Caco-2 (cell line): ENCODE results near the gene CWC15. TPM values are rescaled to one million over a fixed set of nuclear protein-coding genes. Genes with fewer than 3 reads are reported as not detected.

Experiments used
- BruUV-seq: library from RNA; stranded (reverse); fragments of 400-500 nt; replicated peaks from 2 replicates; lab custom pipeline; 2021; lab: Mats Ljungman, UMichigan
- CTCF ChIA-PET: fragments of 300-600 bp; sonication (Branson Sonifier 250); formaldehyde crosslinking; loops from one replicate; lab custom pipeline; 2022; ENCODE audit warnings: antibody characterized with exemption; lab: Charles Lee
- POLR2A ChIA-PET: fragments of 300-600 bp; sonication (Branson Sonifier 250); formaldehyde crosslinking; loops from one replicate; lab custom pipeline; 2022; ENCODE audit warnings: antibody characterized with exemption; lab: Charles Lee
- DNase-seq, 2 experiments: peaks; one replicate each; pipeline versions ENCODE4 v3.0.0 to v3.0.0-alpha.2; 2020 to 2022
- H3K27me3 ChIP-seq: replicated peaks from 2 replicates; pipeline ENCODE4 v1.6.0; 2011; ENCODE audit warnings: low read length; ENCODE audit not compliant: control insufficient read depth, insufficient read depth
- H3K36me3 ChIP-seq: 2 replicates; pipeline ENCODE4 v1.5.1; 2011; ENCODE audit warnings: low read length; ENCODE audit not compliant: control insufficient read depth, insufficient read depth
- H3K4me1 ChIP-seq: fragments of 250-450 bp; sonication (Bioruptor Pico); 2 replicates; pipeline ENCODE4 v1.5.1; 2020; ENCODE audit warnings: mild to moderate bottlenecking
- H3K4me3 ChIP-seq: 2 replicates; pipeline ENCODE4 v1.5.1; 2011; ENCODE audit warnings: low read depth, mild to moderate bottlenecking, control low read depth, low read length
- H3K9me3 ChIP-seq: fragments of 250-450 bp; sonication (Bioruptor Pico); 2 replicates; pipeline ENCODE4 v1.5.1; 2020; ENCODE audit warnings: mild to moderate bottlenecking, moderate library complexity
- H3K27ac Mint-ChIP-seq: one replicate; pipeline ENCODE4 v1.8.0; 2022; ENCODE audit warnings: mixed read lengths; ENCODE audit not compliant: unreplicated experiment
- H3K27me3 Mint-ChIP-seq: one replicate; pipeline ENCODE4 v1.8.0; 2022; ENCODE audit warnings: mixed read lengths; ENCODE audit not compliant: insufficient read depth, unreplicated experiment
- H3K36me3 Mint-ChIP-seq: one replicate; pipeline ENCODE4 v1.8.0; 2022; ENCODE audit warnings: mild to moderate bottlenecking, mixed read lengths; ENCODE audit not compliant: insufficient read depth, unreplicated experiment
- H3K4me1 Mint-ChIP-seq: one replicate; pipeline ENCODE4 v1.8.0; 2022; ENCODE audit warnings: low read depth, mixed read lengths; ENCODE audit not compliant: unreplicated experiment
- H3K4me3 Mint-ChIP-seq: one replicate; pipeline ENCODE4 v1.8.0; 2022; ENCODE audit warnings: mild to moderate bottlenecking, moderate library complexity, mixed read lengths; ENCODE audit not compliant: unreplicated experiment
- H3K9me3 Mint-ChIP-seq: one replicate; pipeline ENCODE4 v1.8.0; 2022; ENCODE audit warnings: mixed read lengths; ENCODE audit not compliant: unreplicated experiment
- intact Hi-C: fragments of 100-400 bp; cut with micrococcal nuclease; formaldehyde crosslinking; loops from one replicate; pipeline ENCODE4 v1.10.0; 2022; ENCODE audit not compliant: unreplicated experiment
- total RNA-seq: library from RNA; stranded (reverse); gene quantifications from 2 replicates; pipeline ENCODE4 v1.2.3, GENCODE V29; 2022
- TF ChIP-seq, protein P1 (sequence below), 2 experiments: fragments of 200-600 bp in 1 of 2; IDR thresholded peaks; 1 replicate in 1 of 2; 2 replicates in 1 of 2; pipeline versions ENCODE4 v1.5.1 to v1.8.0; 2011 to 2022; ENCODE audit warnings: antibody characterized with exemption in 1 of 2, control low read depth in 1 of 2, inconsistent platforms in 1 of 2, low read depth in 1 of 2, low read length in 1 of 2, mild to moderate bottlenecking in 1 of 2, moderate library complexity in 1 of 2; ENCODE audit not compliant: insufficient read depth in 1 of 2, severe bottlenecking in 1 of 2, unreplicated experiment in 1 of 2

The CWC15 gene
- total RNA-seq, 1 experiment from 2014 or later: 137 TPM

- Mint-ChIP-seq H3K36me3 (peaks cover 74% of the 10 kb centered on the region), H3K9me3 (no peaks in the 10 kb centered on the region), H3K27me3 (no peaks in the 10 kb centered on the region), H3K4me1 (peaks cover 18% of the 10 kb centered on the region), H3K4me3 (no peak overlapping the region), H3K27ac (no peak overlapping the region)
- Histone ChIP-seq H3K4me1 (peaks cover 9% of the 10 kb centered on the region; the same call in 1 of the 2 replicates), H3K9me3 (no peaks in the 10 kb centered on the region), H3K27me3 (no peaks in the 10 kb centered on the region), H3K36me3 (peaks cover 11% of the 10 kb centered on the region), H3K4me3 (no peak overlapping the region)
- CTCF ChIA-PET: interaction anchor here (0.6 to 2.4 kb wide), 11 partner anchors 9 to 1274 kb away, joined by 3 to 31 read pairs (median 3); partner anchors contain the start of genes ENDOD1 and SRSF8
- TF ChIP-seq, protein P1, sequence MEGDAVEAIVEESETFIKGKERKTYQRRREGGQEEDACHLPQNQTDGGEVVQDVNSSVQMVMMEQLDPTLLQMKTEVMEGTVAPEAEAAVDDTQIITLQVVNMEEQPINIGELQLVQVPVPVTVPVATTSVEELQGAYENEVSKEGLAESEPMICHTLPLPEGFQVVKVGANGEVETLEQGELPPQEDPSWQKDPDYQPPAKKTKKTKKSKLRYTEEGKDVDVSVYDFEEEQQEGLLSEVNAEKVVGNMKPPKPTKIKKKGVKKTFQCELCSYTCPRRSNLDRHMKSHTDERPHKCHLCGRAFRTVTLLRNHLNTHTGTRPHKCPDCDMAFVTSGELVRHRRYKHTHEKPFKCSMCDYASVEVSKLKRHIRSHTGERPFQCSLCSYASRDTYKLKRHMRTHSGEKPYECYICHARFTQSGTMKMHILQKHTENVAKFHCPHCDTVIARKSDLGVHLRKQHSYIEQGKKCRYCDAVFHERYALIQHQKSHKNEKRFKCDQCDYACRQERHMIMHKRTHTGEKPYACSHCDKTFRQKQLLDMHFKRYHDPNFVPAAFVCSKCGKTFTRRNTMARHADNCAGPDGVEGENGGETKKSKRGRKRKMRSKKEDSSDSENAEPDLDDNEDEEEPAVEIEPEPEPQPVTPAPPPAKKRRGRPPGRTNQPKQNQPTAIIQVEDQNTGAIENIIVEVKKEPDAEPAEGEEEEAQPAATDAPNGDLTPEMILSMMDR (IDR thresholded peaks at IDR 0.05; ENCODE audit: insufficient read depth in 1 of 2, low read depth in 1 of 2, low read length in 1 of 2, severe bottlenecking in 1 of 2, unreplicated experiment in 1 of 2): peak; percentile 79 to 80
- peak in 1 of 2 experiments; percentile 29 for DNase-seq
- BruUV-seq: no TSS peak
- intact Hi-C loops: loop anchor here (1.0 kb wide), 1 partner anchor 345 kb away; no protein-coding TSS in a partner anchor
- POLR2A ChIA-PET: no interaction called here
Measured at GRCh38 chr11:94968334-94968958, 4.9 kb downstream of the CWC15 start.

GRCh38 chr11:94964934-94965333 lies 8.4 kb downstream of the CWC15 start:
- Mint-ChIP-seq H3K27me3 (no peaks in the 10 kb centered on the region), H3K4me1 (peaks cover 7% of the 10 kb centered on the region), H3K36me3 (peaks cover 69% of the 10 kb centered on the region), H3K4me3 (no peak overlapping the region), H3K27ac (no peak overlapping the region), H3K9me3 (no peaks in the 10 kb centered on the region)
- no peak for DNase-seq
- TF ChIP-seq, protein P1 (IDR thresholded peaks at IDR 0.05; ENCODE audit: insufficient read depth in 1 of 2, low read depth in 1 of 2, low read length in 1 of 2, severe bottlenecking in 1 of 2, unreplicated experiment in 1 of 2): no peak
- H3K36me3 ChIP-seq: peaks cover 9% of the 10 kb centered on the region
- BruUV-seq: no TSS peak
- no peaks in the 10 kb centered on the region for H3K9me3 ChIP-seq
- CTCF ChIA-PET: no interaction called here
- no peak overlapping the region for H3K4me3 ChIP-seq
- no peaks in the 10 kb centered on the region for H3K27me3 ChIP-seq
- intact Hi-C loops: no loop called here
- H3K4me1 ChIP-seq: no peaks in the 10 kb centered on the region
- POLR2A ChIA-PET: interaction anchor here (0.6 kb wide), 1 partner anchor 11 kb away, joined by 3 read pairs; no protein-coding TSS in a partner anchor

DNA sequence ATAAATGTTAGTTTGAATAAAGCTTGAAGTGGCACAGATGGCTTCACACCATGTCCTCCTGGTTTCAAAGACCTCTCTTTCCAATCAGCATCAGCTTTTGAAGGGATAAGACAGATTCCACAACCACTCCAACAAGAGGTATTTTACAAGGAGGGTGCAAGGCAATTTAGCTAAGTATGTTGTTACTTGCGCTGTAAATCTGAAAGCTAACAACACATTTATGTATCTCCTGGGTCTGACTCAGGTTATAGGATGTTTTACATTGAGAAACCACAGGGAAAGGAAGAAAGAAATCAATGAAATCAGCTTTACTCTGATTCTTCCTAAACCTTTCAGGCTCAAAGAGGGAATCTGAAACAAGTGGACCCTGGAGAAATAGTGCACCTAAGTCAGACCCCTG lies 12.1 kb downstream of the CWC15 start:
- H3K27me3 Mint-ChIP-seq: no peaks in the 10 kb centered on the region
- no peaks in the 10 kb centered on the region for H3K4me1 Mint-ChIP-seq
- Histone ChIP-seq H3K4me1 (no peaks in the 10 kb centered on the region), H3K36me3 (peaks cover 6% of the 10 kb centered on the region), H3K9me3 (no peaks in the 10 kb centered on the region), H3K4me3 (no peak overlapping the region), H3K27me3 (no peaks in the 10 kb centered on the region)
- DNase-seq: no peak
- no peak overlapping the region for H3K27ac Mint-ChIP-seq
- H3K4me3 Mint-ChIP-seq: no peak overlapping the region
- TF ChIP-seq, protein P1 (IDR thresholded peaks at IDR 0.05; ENCODE audit: insufficient read depth in 1 of 2, low read depth in 1 of 2, low read length in 1 of 2, severe bottlenecking in 1 of 2, unreplicated experiment in 1 of 2): no peak
- ChIA-PET POLR2A (interaction anchor here (1.3 kb wide), 1 partner anchor 12 kb away, joined by 3 read pairs; the partner anchor contains the start of genes CWC15 and KDM4D), CTCF (interaction anchor here (1.8 kb wide), 1 partner anchor 338 kb away, joined by 4 read pairs; no protein-coding TSS in a partner anchor)
- H3K36me3 Mint-ChIP-seq: peaks cover 38% of the 10 kb centered on the region
- intact Hi-C loops: loop anchor here (2.0 kb wide), 1 partner anchor 338 kb away; no protein-coding TSS in a partner anchor
- no peaks in the 10 kb centered on the region for H3K9me3 Mint-ChIP-seq
- BruUV-seq: no TSS peak
